GM23338 (cell line): ENCODE results near the gene GRAMD1B. TPM values are rescaled to one million over a fixed set of nuclear protein-coding genes. Genes with fewer than 3 reads are reported as not detected.

Source experiments
- ATAC-seq: fragments of 200-7000 bp; cut with Tn5 transposase; 3 replicates; pipeline ENCODE4 v1.9.1; 2020
- DNase-seq: peaks from one replicate; pipeline ENCODE4 v3.0.0-alpha.2; 2015; ENCODE audit warnings: low spot score
- H2AFZ ChIP-seq: fragments of 200-600 bp; sonication (generic); 2 replicates; pipeline ENCODE4 v1.8.0; 2016; ENCODE audit warnings: antibody characterized with exemption, mild to moderate bottlenecking, moderate library complexity
- H3F3A ChIP-seq: fragments of 200-600 bp; sonication (generic); replicated peaks from 2 replicates; pipeline ENCODE4 v1.8.0; 2017; ENCODE audit warnings: antibody characterized with exemption, mixed run types, low read depth
- H3K27ac ChIP-seq: fragments of 200-600 bp; sonication (generic); 2 replicates; pipeline ENCODE4 v1.6.1; 2016; ENCODE audit warnings: low read depth
- H3K27me3 ChIP-seq: fragments of 200-600 bp; sonication (generic); 2 replicates; pipeline ENCODE4 v1.8.0; 2016; ENCODE audit warnings: mild to moderate bottlenecking, mixed run types, moderate library complexity; ENCODE audit not compliant: insufficient read depth
- H3K36me3 ChIP-seq: fragments of 200-600 bp; sonication (generic); 2 replicates; pipeline ENCODE4 v1.8.0; 2016; ENCODE audit warnings: mild to moderate bottlenecking; ENCODE audit not compliant: insufficient read depth
- H3K4me1 ChIP-seq: fragments of 200-600 bp; sonication (generic); 2 replicates; pipeline ENCODE4 v1.8.0; 2016; ENCODE audit warnings: mild to moderate bottlenecking, moderate library complexity; ENCODE audit not compliant: insufficient read depth
- H3K4me2 ChIP-seq: fragments of 200-600 bp; sonication (generic); 2 replicates; pipeline ENCODE4 v1.7.1; 2017; ENCODE audit warnings: mixed run types
- H3K4me3 ChIP-seq: fragments of 200-600 bp; sonication (generic); 2 replicates; pipeline ENCODE4 v1.6.1; 2016; ENCODE audit warnings: mixed run types
- H3K79me2 ChIP-seq: fragments of 200-600 bp; sonication (generic); replicated peaks from 2 replicates; pipeline ENCODE4 v1.8.0; 2017; ENCODE audit warnings: mild to moderate bottlenecking; ENCODE audit not compliant: insufficient read depth
- H3K9me2 ChIP-seq: fragments of 200-600 bp; sonication (generic); 2 replicates; pipeline ENCODE4 v1.8.0; 2017; ENCODE audit not compliant: insufficient read depth
- H4K20me1 ChIP-seq: fragments of 200-600 bp; sonication (generic); replicated peaks from 2 replicates; pipeline ENCODE4 v1.8.0; 2017; ENCODE audit warnings: mild to moderate bottlenecking; ENCODE audit not compliant: insufficient read depth
- H3K27ac Mint-ChIP-seq: 2 replicates; pipeline ENCODE4 v1.8.0; 2020; ENCODE audit warnings: inconsistent platforms, mild to moderate bottlenecking, moderate library complexity, mixed read lengths
- H3K27me3 Mint-ChIP-seq: 3 replicates; pipeline ENCODE4 v1.8.0; 2022; ENCODE audit warnings: low read depth, mild to moderate bottlenecking, moderate library complexity, mixed read lengths, inconsistent platforms; ENCODE audit not compliant: insufficient read depth, poor library complexity
- H3K36me3 Mint-ChIP-seq: 3 replicates; pipeline ENCODE4 v1.8.0; 2021; ENCODE audit warnings: low read depth, mild to moderate bottlenecking, inconsistent platforms, moderate library complexity, mixed read lengths
- H3K4me1 Mint-ChIP-seq: 3 replicates; pipeline ENCODE4 v1.8.0; 2020; ENCODE audit warnings: mild to moderate bottlenecking, inconsistent platforms, mixed read lengths
- H3K4me3 Mint-ChIP-seq: 3 replicates; pipeline ENCODE4 v1.8.0; 2021; ENCODE audit warnings: moderate library complexity, mild to moderate bottlenecking, inconsistent platforms, mixed read lengths
- H3K9me3 Mint-ChIP-seq: 3 replicates; pipeline ENCODE4 v1.8.0; 2020; ENCODE audit warnings: moderate library complexity, mild to moderate bottlenecking, inconsistent platforms, mixed read lengths
- CREB1 ChIP-seq: fragments of 250-450 bp; sonication (Bioruptor Pico); IDR thresholded peaks from 2 replicates; pipeline ENCODE4 v1.5.0; 2020; ENCODE audit warnings: low read depth, mild to moderate bottlenecking, moderate library complexity
- EZH2 ChIP-seq: fragments of 200-600 bp; sonication (generic); IDR thresholded peaks from one replicate; pipeline ENCODE4 v1.8.0; 2017; ENCODE audit warnings: antibody characterized with exemption, mild to moderate bottlenecking, low read depth; ENCODE audit not compliant: unreplicated experiment
- EZH2phosphoT487 ChIP-seq: fragments of 200-600 bp; sonication (generic); IDR thresholded peaks from one replicate; pipeline ENCODE4 v1.8.1; 2018; ENCODE audit warnings: antibody characterized with exemption; ENCODE audit not compliant: unreplicated experiment
- JUNB ChIP-seq: IDR thresholded peaks from one replicate; pipeline ENCODE4 v1.6.1; 2016; ENCODE audit warnings: antibody characterized with exemption; ENCODE audit not compliant: unreplicated experiment
- NANOG ChIP-seq: IDR thresholded peaks from 2 replicates; pipeline ENCODE4 v1.6.1; 2016; ENCODE audit warnings: antibody characterized with exemption, borderline replicate concordance
- POLR2AphosphoS5 ChIP-seq: IDR thresholded peaks from 2 replicates; pipeline ENCODE4 v1.6.1; 2016; ENCODE audit warnings: antibody characterized with exemption, low read depth
- STAT1 ChIP-seq: IDR thresholded peaks from one replicate; pipeline ENCODE4 v1.6.1; 2016; ENCODE audit warnings: antibody characterized with exemption; ENCODE audit not compliant: unreplicated experiment
- ZNF114 ChIP-seq: fragments of 250-450 bp; sonication (Bioruptor Pico); IDR thresholded peaks from 2 replicates; pipeline ENCODE4 v1.5.0; 2020; ENCODE audit warnings: mild to moderate bottlenecking, moderate library complexity
- ZNF331 ChIP-seq: fragments of 250-450 bp; sonication (Bioruptor Pico); IDR thresholded peaks from 2 replicates; pipeline ENCODE4 v1.5.0; 2020; ENCODE audit warnings: low read depth, mild to moderate bottlenecking, moderate library complexity
- polyA plus RNA-seq: library from polyadenylated mRNA; unstranded; fragments of >200 nt; fragmentation: Nextera tagmentation; extraction: Ambion mirVana; gene quantifications from 2 replicates; pipeline ENCODE4 v1.2.1, GENCODE V29; 2016
- total RNA-seq: library from RNA; depleted of rRNA; stranded (reverse); fragments of >200 nt; shearing (Covaris generic); gene quantifications from 2 replicates; pipeline ENCODE4 v1.2.3, GENCODE V29; 2014
- TF ChIP-seq, protein P1 (sequence below): fragments of 250-450 bp; sonication (Bioruptor Pico); IDR thresholded peaks from 2 replicates; pipeline ENCODE4 v1.5.0; 2020; ENCODE audit warnings: mild to moderate bottlenecking, moderate library complexity
- TF ChIP-seq, protein P2 (sequence below): IDR thresholded peaks from 2 replicates; pipeline ENCODE4 v1.6.1; 2016; ENCODE audit warnings: antibody characterized with exemption
- TF ChIP-seq, protein P3 (sequence below), 2 experiments: fragments of 200-600 bp in 1 of 2; sonication (generic) in 1 of 2; conservative IDR thresholded peaks; 2 replicates each; pipeline versions ENCODE4 v1.5.1 to v1.6.1; 2016 to 2017; ENCODE audit warnings: antibody characterized with exemption in 2 of 2, low read depth in 2 of 2, mild to moderate bottlenecking in 2 of 2, moderate library complexity in 1 of 2
- TF ChIP-seq, protein P4 (sequence below): IDR thresholded peaks from one replicate; pipeline ENCODE4 v1.6.1; 2018; ENCODE audit warnings: antibody characterized with exemption; ENCODE audit not compliant: unreplicated experiment

The GRAMD1B gene
- total and polyA plus RNA-seq, 2 experiments from 2014 or later: 3.7 to 24.3 TPM

DNA sequence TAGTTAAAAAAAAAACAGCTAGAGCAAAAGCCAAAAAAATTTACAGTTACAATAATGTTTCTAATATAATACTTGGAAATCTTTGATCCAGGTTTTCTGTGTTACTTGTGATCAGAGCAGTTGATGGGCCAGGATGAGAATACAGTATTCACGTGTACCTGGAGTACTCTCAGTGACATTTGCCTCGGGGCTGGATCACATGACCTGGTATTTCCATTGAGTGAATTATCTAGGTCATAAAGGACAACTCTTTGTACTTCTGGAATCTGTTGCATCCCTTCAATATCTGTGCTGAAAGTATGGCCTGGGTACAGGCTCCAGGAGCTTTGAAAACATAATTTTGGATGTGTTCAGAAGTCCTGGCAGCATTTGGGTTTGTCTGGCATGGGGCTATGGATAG lies 93.5 kb downstream of the GRAMD1B start (continued):
- TF ChIP-seq, protein P1, sequence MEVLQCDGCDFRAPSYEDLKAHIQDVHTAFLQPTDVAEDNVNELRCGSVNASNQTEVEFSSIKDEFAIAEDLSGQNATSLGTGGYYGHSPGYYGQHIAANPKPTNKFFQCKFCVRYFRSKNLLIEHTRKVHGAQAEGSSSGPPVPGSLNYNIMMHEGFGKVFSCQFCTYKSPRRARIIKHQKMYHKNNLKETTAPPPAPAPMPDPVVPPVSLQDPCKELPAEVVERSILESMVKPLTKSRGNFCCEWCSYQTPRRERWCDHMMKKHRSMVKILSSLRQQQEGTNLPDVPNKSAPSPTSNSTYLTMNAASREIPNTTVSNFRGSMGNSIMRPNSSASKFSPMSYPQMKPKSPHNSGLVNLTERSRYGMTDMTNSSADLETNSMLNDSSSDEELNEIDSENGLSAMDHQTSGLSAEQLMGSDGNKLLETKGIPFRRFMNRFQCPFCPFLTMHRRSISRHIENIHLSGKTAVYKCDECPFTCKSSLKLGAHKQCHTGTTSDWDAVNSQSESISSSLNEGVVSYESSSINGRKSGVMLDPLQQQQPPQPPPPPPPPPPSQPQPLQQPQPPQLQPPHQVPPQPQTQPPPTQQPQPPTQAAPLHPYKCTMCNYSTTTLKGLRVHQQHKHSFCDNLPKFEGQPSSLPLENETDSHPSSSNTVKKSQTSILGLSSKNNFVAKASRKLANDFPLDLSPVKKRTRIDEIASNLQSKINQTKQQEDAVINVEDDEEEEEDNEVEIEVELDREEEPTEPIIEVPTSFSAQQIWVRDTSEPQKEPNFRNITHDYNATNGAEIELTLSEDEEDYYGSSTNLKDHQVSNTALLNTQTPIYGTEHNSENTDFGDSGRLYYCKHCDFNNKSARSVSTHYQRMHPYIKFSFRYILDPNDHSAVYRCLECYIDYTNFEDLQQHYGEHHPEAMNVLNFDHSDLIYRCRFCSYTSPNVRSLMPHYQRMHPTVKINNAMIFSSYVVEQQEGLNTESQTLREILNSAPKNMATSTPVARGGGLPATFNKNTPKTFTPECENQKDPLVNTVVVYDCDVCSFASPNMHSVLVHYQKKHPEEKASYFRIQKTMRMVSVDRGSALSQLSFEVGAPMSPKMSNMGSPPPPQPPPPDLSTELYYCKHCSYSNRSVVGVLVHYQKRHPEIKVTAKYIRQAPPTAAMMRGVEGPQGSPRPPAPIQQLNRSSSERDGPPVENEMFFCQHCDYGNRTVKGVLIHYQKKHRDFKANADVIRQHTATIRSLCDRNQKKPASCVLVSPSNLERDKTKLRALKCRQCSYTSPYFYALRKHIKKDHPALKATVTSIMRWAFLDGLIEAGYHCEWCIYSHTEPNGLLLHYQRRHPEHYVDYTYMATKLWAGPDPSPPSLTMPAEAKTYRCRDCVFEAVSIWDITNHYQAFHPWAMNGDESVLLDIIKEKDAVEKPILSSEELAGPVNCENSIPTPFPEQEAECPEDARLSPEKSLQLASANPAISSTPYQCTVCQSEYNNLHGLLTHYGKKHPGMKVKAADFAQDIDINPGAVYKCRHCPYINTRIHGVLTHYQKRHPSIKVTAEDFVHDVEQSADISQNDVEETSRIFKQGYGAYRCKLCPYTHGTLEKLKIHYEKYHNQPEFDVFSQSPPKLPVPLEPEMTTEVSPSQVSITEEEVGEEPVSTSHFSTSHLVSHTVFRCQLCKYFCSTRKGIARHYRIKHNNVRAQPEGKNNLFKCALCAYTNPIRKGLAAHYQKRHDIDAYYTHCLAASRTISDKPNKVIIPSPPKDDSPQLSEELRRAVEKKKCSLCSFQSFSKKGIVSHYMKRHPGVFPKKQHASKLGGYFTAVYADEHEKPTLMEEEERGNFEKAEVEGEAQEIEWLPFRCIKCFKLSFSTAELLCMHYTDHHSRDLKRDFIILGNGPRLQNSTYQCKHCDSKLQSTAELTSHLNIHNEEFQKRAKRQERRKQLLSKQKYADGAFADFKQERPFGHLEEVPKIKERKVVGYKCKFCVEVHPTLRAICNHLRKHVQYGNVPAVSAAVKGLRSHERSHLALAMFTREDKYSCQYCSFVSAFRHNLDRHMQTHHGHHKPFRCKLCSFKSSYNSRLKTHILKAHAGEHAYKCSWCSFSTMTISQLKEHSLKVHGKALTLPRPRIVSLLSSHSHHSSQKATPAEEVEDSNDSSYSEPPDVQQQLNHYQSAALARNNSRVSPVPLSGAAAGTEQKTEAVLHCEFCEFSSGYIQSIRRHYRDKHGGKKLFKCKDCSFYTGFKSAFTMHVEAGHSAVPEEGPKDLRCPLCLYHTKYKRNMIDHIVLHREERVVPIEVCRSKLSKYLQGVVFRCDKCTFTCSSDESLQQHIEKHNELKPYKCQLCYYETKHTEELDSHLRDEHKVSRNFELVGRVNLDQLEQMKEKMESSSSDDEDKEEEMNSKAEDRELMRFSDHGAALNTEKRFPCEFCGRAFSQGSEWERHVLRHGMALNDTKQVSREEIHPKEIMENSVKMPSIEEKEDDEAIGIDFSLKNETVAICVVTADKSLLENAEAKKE (CRISPR knock-in tag): no peak
- TF ChIP-seq CREB1 (no peak), ZNF331 (no peak), JUNB (no peak)

DNA sequence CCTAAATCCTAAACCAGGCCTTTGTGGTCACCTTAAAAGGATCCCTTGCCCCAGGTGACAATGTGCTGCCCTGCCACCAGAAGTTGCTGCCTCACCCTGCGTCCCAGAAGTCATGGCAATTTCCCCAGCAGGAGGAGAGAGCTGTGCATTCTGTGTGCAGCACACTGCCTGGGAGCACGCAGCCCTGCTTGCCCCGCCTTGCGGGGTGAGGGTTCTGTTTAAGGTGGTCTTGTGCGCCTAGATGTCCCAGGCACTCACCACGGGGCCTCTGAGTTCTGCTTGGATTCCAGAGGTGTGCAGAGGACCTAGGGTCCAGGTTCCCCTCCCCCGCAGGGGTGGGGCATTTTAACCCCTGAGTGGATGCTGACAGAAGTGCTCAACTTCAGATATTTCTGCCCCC lies 95.0 kb downstream of the GRAMD1B start:
- ATAC-seq: peak; percentile 60
- H3K4me2 ChIP-seq: peak overlapping the region; percentile 64
- TF ChIP-seq EZH2phosphoT487 (no peak), STAT1 (no peak), ZNF331 (no peak), POLR2AphosphoS5 (no peak), CREB1 (no peak), NANOG (no peak), JUNB (no peak), ZNF114 (CRISPR knock-in tag) (no peak), EZH2 (no peak)
- TF ChIP-seq, protein P2, sequence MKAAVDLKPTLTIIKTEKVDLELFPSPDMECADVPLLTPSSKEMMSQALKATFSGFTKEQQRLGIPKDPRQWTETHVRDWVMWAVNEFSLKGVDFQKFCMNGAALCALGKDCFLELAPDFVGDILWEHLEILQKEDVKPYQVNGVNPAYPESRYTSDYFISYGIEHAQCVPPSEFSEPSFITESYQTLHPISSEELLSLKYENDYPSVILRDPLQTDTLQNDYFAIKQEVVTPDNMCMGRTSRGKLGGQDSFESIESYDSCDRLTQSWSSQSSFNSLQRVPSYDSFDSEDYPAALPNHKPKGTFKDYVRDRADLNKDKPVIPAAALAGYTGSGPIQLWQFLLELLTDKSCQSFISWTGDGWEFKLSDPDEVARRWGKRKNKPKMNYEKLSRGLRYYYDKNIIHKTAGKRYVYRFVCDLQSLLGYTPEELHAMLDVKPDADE: no peak
- TF ChIP-seq, protein P3, sequence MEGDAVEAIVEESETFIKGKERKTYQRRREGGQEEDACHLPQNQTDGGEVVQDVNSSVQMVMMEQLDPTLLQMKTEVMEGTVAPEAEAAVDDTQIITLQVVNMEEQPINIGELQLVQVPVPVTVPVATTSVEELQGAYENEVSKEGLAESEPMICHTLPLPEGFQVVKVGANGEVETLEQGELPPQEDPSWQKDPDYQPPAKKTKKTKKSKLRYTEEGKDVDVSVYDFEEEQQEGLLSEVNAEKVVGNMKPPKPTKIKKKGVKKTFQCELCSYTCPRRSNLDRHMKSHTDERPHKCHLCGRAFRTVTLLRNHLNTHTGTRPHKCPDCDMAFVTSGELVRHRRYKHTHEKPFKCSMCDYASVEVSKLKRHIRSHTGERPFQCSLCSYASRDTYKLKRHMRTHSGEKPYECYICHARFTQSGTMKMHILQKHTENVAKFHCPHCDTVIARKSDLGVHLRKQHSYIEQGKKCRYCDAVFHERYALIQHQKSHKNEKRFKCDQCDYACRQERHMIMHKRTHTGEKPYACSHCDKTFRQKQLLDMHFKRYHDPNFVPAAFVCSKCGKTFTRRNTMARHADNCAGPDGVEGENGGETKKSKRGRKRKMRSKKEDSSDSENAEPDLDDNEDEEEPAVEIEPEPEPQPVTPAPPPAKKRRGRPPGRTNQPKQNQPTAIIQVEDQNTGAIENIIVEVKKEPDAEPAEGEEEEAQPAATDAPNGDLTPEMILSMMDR (conservative IDR thresholded peaks at IDR 0.05; ENCODE audit: low read depth in 2 of 2): no peak
- TF ChIP-seq, protein P4, sequence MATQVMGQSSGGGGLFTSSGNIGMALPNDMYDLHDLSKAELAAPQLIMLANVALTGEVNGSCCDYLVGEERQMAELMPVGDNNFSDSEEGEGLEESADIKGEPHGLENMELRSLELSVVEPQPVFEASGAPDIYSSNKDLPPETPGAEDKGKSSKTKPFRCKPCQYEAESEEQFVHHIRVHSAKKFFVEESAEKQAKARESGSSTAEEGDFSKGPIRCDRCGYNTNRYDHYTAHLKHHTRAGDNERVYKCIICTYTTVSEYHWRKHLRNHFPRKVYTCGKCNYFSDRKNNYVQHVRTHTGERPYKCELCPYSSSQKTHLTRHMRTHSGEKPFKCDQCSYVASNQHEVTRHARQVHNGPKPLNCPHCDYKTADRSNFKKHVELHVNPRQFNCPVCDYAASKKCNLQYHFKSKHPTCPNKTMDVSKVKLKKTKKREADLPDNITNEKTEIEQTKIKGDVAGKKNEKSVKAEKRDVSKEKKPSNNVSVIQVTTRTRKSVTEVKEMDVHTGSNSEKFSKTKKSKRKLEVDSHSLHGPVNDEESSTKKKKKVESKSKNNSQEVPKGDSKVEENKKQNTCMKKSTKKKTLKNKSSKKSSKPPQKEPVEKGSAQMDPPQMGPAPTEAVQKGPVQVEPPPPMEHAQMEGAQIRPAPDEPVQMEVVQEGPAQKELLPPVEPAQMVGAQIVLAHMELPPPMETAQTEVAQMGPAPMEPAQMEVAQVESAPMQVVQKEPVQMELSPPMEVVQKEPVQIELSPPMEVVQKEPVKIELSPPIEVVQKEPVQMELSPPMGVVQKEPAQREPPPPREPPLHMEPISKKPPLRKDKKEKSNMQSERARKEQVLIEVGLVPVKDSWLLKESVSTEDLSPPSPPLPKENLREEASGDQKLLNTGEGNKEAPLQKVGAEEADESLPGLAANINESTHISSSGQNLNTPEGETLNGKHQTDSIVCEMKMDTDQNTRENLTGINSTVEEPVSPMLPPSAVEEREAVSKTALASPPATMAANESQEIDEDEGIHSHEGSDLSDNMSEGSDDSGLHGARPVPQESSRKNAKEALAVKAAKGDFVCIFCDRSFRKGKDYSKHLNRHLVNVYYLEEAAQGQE: no peak

More for the DNA sequence above, 95.0 kb downstream of the GRAMD1B start:
- no peak overlapping the region for H3K4me3 ChIP-seq
- Mint-ChIP-seq H3K4me3 (no peak overlapping the region), H3K27ac (no peak overlapping the region), H3K27me3 (no peaks in the 10 kb centered on the region), H3K4me1 (peaks cover 43% of the 10 kb centered on the region), H3K36me3 (no peaks in the 10 kb centered on the region), H3K9me3 (no peaks in the 10 kb centered on the region; the same call in 1 of the 3 replicates)
- no peak overlapping the region for H2AFZ ChIP-seq
- H3K36me3 ChIP-seq: no peaks in the 10 kb centered on the region
- H3K27ac ChIP-seq: no peak overlapping the region
- H3K4me1 ChIP-seq: peaks cover 37% of the 10 kb centered on the region
- H4K20me1 ChIP-seq: no peaks in the 10 kb centered on the region
- no peaks in the 10 kb centered on the region for H3K27me3 ChIP-seq
- H3F3A ChIP-seq: no peaks in the 10 kb centered on the region
- H3K9me2 ChIP-seq: no peaks in the 10 kb centered on the region
- no peaks in the 10 kb centered on the region for H3K79me2 ChIP-seq
- DNase-seq: no peak
